Measurements from ENCODE around the gene MAPKAPK2. TPM values are rescaled to one million over a fixed set of nuclear protein-coding genes. Genes with fewer than 3 reads are reported as not detected.

MAPKAPK2 gene
- total RNA-seq, 4 donors from 2014 or later, result 115 to 207 (median 140) TPM

DNA sequence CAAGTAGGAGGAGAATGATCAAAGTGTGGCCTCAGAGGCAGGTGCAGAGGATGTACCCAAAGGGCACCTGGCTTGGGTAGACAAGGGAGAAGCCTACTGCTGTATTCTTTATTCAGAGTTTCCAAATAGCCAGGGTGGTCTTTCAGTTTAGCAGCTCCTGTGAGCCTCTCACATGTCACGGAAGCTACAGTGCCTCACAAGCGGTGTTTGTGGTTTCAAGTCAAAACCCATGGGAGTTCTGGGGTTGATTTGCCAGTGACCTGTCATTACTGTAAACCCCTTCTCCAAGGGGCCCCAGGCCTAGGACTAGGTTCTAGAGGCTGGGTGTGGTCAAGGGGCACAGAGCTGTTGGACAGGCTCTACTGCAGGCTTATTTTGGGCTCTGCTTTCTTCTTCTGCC, 97.7 kb downstream of the MAPKAPK2 start:
- ATAC-seq, result no peak
- in situ Hi-C loops (cut with MboI; ENCODE audit: low sequenced_read_pairs in 4 of 4), result no loop called here

DNA sequence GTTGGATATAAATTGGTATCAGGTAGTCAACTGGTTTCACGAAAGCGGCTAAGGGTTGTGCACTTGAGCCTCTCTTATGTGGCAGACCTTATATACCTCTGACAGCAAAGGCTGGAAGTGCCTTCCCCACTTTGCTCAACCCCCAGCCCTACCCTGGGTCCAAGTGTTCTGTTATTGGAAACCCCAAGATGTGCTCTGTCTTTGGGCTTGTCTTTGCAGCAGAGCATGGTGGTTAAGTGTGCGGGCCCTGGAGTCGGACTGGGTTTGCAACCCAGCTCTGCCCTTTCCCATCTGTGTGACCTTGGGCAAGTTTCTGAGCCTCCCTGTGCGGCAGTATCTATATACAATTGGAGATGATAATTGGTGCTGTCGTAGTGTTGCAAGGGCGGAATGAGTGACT, 98.8 kb downstream of the MAPKAPK2 start:
- Histone ChIP-seq H3K27me3 (no peaks in the 10 kb centered on the region), H3K36me3 (no peaks in the 10 kb centered on the region), H3K4me1 (no peaks in the 10 kb centered on the region), H3K4me3 (no peak overlapping the region), H3K9me3 (no peaks in the 10 kb centered on the region), H3K27ac (no peak overlapping the region)
- no peak for ATAC-seq
- intact Hi-C loops (cut with DNase I; ENCODE audit: low total_unique reads) (no loop called here), in situ Hi-C loops (cut with MboI; ENCODE audit: low sequenced_read_pairs in 4 of 4) (no loop called here)
- no peak for DNase-seq
- TF ChIP-seq POLR2A (IDR thresholded peaks at IDR 0.05), result no peak
- TF ChIP-seq, protein P1, sequence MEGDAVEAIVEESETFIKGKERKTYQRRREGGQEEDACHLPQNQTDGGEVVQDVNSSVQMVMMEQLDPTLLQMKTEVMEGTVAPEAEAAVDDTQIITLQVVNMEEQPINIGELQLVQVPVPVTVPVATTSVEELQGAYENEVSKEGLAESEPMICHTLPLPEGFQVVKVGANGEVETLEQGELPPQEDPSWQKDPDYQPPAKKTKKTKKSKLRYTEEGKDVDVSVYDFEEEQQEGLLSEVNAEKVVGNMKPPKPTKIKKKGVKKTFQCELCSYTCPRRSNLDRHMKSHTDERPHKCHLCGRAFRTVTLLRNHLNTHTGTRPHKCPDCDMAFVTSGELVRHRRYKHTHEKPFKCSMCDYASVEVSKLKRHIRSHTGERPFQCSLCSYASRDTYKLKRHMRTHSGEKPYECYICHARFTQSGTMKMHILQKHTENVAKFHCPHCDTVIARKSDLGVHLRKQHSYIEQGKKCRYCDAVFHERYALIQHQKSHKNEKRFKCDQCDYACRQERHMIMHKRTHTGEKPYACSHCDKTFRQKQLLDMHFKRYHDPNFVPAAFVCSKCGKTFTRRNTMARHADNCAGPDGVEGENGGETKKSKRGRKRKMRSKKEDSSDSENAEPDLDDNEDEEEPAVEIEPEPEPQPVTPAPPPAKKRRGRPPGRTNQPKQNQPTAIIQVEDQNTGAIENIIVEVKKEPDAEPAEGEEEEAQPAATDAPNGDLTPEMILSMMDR (IDR thresholded peaks at IDR 0.05 in 4 of 5, conservative IDR thresholded peaks at IDR 0.05 in 1 of 5), result no peak

More for the DNA sequence above, 97.7 kb downstream of the MAPKAPK2 start:
- no peak for DNase-seq
- intact Hi-C loops (cut with DNase I; ENCODE audit: low total_unique reads), result no loop called here
- no peak for TF ChIP-seq POLR2A (IDR thresholded peaks at IDR 0.05)
- TF ChIP-seq, protein P1 (IDR thresholded peaks at IDR 0.05 in 4 of 5, conservative IDR thresholded peaks at IDR 0.05 in 1 of 5), result no peak
- H3K9me3 ChIP-seq, result no peaks in the 10 kb centered on the region
- H3K4me3 ChIP-seq, result no peak overlapping the region
- H3K4me1 ChIP-seq, result no peaks in the 10 kb centered on the region
- H3K36me3 ChIP-seq, result no peaks in the 10 kb centered on the region
- H3K27ac ChIP-seq, result no peak overlapping the region
- H3K27me3 ChIP-seq, result no peaks in the 10 kb centered on the region

Other genes with a start within 250 kb of the MAPKAPK2 start
- 1 to 10 TPM in 1 of 4 donors, under 1 TPM in 2, not detected in 1; 0.81 to 1.1 (median 0.84) TPM for gene IKBKE, start 214.4 kb upstream of the MAPKAPK2 start, total RNA-seq
- 10 to 100 TPM in 2 of 4 donors, 1 to 10 TPM in 2; 5.9 to 15.9 (median 9.4) TPM for gene RASSF5, start 177.4 kb upstream of the MAPKAPK2 start, total RNA-seq
- 10 to 100 TPM; 23.7 to 61.2 (median 38.6) TPM for gene EIF2D, start 72.4 kb upstream of the MAPKAPK2 start, total RNA-seq
- 1 to 10 TPM in 2 of 4 donors, under 1 TPM in 2; 0.85 to 1.8 (median 1.0) TPM for gene DYRK3, start 49.4 kb upstream of the MAPKAPK2 start, total RNA-seq
- gene IL19, start 85.9 kb downstream of the MAPKAPK2 start, total RNA-seq, result not detected
- gene IL10, start 87.6 kb downstream of the MAPKAPK2 start, total RNA-seq, result under 1 TPM; 0.26 to 0.61 (median 0.34) TPM
- gene IL20, start 180.7 kb downstream of the MAPKAPK2 start, total RNA-seq, result not detected
- gene IL24, start 212.5 kb downstream of the MAPKAPK2 start, total RNA-seq, result not detected
- 10 to 100 TPM in 1 of 4 donors, 1 to 10 TPM in 3; 2.1 to 10.2 (median 4.7) TPM for gene FCMR, start 237.0 kb downstream of the MAPKAPK2 start, total RNA-seq